Cardiac muscle cell (in vitro differentiated cells and primary cell): ENCODE results near the gene DPF3. TPM values are rescaled to one million over a fixed set of nuclear protein-coding genes. Genes with fewer than 3 reads are reported as not detected.
A peak's percentile ranks its signal among the peaks of the same experiment; 100 is the strongest.

Experiments
- DNase-seq, 2 donors: peaks; one replicate each; pipeline versions ENCODE4 v3.0.0 to v3.0.0-alpha.2; 2010 to 2017; ENCODE audit warnings: low read depth in 1 of 2, low spot score in 1 of 2
- H3K27ac ChIP-seq: fragments of 200-600 bp; sonication (generic); 2 replicates; pipeline ENCODE4 v1.5.1; 2016
- H3K27me3 ChIP-seq: fragments of 200-600 bp; sonication (generic); 2 replicates; pipeline ENCODE4 v1.6.0; 2016; ENCODE audit warnings: control low read depth
- H3K36me3 ChIP-seq: fragments of 200-600 bp; sonication (generic); 2 replicates; pipeline ENCODE4 v1.5.1; 2016; ENCODE audit warnings: control low read depth
- H3K4me1 ChIP-seq: fragments of 200-600 bp; sonication (generic); 2 replicates; pipeline ENCODE4 v1.8.1; 2017; ENCODE audit warnings: low read depth, mild to moderate bottlenecking, mixed run types
- H3K4me3 ChIP-seq: fragments of 200-600 bp; sonication (generic); 2 replicates; pipeline ENCODE4 v1.5.1; 2016; ENCODE audit warnings: mild to moderate bottlenecking
- H3K9me3 ChIP-seq: fragments of 200-600 bp; sonication (generic); 2 replicates; pipeline ENCODE4 v1.5.1; 2017; ENCODE audit warnings: low read depth, mild to moderate bottlenecking, control low read depth
- polyA plus RNA-seq: library from polyadenylated mRNA; unstranded; fragments of >200 nt; fragmentation: Nextera tagmentation; extraction: Ambion mirVana; gene quantifications from 2 replicates; pipeline ENCODE4 v1.2.1, GENCODE V29; 2016
- total RNA-seq: library from RNA; depleted of rRNA; stranded (reverse); fragments of >200 nt; gene quantifications from 2 replicates; pipeline ENCODE4 v1.2.3, GENCODE V29; 2016
- TF ChIP-seq, protein P1 (sequence below): IDR thresholded peaks from 2 replicates; pipeline ENCODE4 v1.5.1; 2012; ENCODE audit warnings: low read depth, mild to moderate bottlenecking, low read length

Gene DPF3
- total and polyA plus RNA-seq, 2 experiments from 2014 or later = 25.9 to 84.8 TPM

- H3K27me3 ChIP-seq = no peaks in the 10 kb centered on the region
- H3K27ac ChIP-seq = no peak overlapping the region
- no peak for DNase-seq
- no peak overlapping the region for H3K4me3 ChIP-seq
- TF ChIP-seq, protein P1, sequence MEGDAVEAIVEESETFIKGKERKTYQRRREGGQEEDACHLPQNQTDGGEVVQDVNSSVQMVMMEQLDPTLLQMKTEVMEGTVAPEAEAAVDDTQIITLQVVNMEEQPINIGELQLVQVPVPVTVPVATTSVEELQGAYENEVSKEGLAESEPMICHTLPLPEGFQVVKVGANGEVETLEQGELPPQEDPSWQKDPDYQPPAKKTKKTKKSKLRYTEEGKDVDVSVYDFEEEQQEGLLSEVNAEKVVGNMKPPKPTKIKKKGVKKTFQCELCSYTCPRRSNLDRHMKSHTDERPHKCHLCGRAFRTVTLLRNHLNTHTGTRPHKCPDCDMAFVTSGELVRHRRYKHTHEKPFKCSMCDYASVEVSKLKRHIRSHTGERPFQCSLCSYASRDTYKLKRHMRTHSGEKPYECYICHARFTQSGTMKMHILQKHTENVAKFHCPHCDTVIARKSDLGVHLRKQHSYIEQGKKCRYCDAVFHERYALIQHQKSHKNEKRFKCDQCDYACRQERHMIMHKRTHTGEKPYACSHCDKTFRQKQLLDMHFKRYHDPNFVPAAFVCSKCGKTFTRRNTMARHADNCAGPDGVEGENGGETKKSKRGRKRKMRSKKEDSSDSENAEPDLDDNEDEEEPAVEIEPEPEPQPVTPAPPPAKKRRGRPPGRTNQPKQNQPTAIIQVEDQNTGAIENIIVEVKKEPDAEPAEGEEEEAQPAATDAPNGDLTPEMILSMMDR = no peak
- peaks cover 6% of the 10 kb centered on the region for H3K9me3 ChIP-seq
- no peaks in the 10 kb centered on the region for H3K36me3 ChIP-seq
- peaks cover 11% of the 10 kb centered on the region for H3K4me1 ChIP-seq
These were observed 135.5 kb downstream of the DPF3 start for GRCh38 chr14:72758420-72758819.

GRCh38 chr14:72756967-72757366 is 136.9 kb downstream of the DPF3 start:
- H3K9me3 ChIP-seq = peaks cover 6% of the 10 kb centered on the region
- DNase-seq = no peak
- no peaks in the 10 kb centered on the region for H3K27me3 ChIP-seq
- H3K4me1 ChIP-seq = peaks cover 11% of the 10 kb centered on the region
- no peak overlapping the region for H3K4me3 ChIP-seq
- H3K27ac ChIP-seq = no peak overlapping the region
- TF ChIP-seq, protein P1 = no peak
- no peaks in the 10 kb centered on the region for H3K36me3 ChIP-seq

- peak in 1 of 2 donors; percentile 46 for DNase-seq
- TF ChIP-seq, protein P1 = no peak
- Histone ChIP-seq H3K27ac (peak overlapping the region; percentile 61), H3K27me3 (no peaks in the 10 kb centered on the region), H3K4me1 (peaks cover 11% of the 10 kb centered on the region), H3K4me3 (no peak overlapping the region), H3K9me3 (peaks cover 6% of the 10 kb centered on the region), H3K36me3 (no peaks in the 10 kb centered on the region)
These were observed 138.1 kb downstream of the DPF3 start for GRCh38 chr14:72755766-72756165.

GRCh38 chr14:72754949-72755348 is 139.0 kb downstream of the DPF3 start:
- Histone ChIP-seq H3K9me3 (peaks cover 2% of the 10 kb centered on the region), H3K27me3 (no peaks in the 10 kb centered on the region), H3K4me1 (peaks cover 11% of the 10 kb centered on the region), H3K36me3 (no peaks in the 10 kb centered on the region), H3K27ac (no peak overlapping the region), H3K4me3 (no peak overlapping the region)
- no peak for DNase-seq
- TF ChIP-seq, protein P1 = no peak

- Histone ChIP-seq H3K27ac (no peak overlapping the region), H3K9me3 (no peaks in the 10 kb centered on the region), H3K4me3 (no peak overlapping the region), H3K36me3 (peaks cover 5% of the 10 kb centered on the region), H3K4me1 (peaks cover 11% of the 10 kb centered on the region), H3K27me3 (no peaks in the 10 kb centered on the region)
- TF ChIP-seq, protein P1 = no peak
- no peak for DNase-seq
These were observed 140.0 kb downstream of the DPF3 start for GRCh38 chr14:72753879-72754400.
